CD4-positive, alpha-beta T cell treated with Interferon gamma for 1 hour (primary cell): ENCODE measurements around the gene FTO.

ENCODE experiments used
- DNase-seq: peaks from one replicate; pipeline ENCODE4 v3.0.0-alpha.2; 2020

Gene FTO

DNA sequence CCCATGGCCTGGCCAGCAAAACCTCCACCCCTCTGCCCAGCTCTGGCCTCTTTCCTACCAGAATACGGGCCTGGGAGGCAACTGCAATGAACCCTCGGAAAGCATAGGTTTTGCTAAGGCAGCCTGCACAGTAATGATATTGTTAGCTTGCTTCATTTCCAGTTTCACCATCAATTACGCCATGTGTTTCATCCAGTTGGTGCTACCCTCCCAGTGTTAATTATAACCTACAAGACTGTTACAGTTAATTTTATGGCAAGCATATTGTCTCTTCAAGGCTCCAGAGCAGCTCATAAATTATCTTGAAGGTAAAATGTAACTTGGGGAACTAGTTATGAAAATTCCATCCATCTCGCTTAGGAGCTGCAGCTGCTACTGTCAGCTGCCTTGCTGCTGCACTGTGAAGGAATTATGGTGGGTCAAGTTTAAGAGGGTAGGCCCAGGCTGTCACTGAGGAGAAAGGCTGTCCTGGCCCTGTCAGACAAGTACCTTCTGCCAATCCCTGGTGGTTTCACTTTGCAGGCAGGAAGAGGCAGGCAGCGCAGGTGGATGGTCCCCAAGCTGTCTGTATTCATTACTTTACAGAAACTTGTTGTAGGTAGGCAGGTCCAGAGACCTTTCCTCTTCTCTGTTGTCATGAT lies 242.9 kb downstream of the FTO start:
- DNase-seq: no peak

DNA sequence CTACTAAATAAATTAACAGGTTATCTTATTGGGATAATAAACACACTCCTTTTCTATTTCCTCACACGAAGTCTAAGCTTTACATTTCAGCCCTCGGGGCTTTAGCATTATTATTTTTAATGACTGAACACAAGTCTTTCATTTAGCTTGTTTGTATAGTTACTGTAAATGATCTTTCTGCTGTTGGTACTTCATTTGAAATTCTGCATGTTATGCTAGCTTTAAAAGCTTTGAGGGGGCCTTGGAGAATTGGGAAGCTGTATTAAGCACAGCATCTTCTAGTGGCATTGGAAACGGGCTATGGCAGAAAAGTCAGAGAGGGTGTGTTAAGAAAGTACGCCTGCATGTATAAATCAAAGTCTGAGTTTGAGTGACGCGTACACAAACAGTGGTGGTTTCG lies 243.7 kb downstream of the FTO start:
- no peak for DNase-seq

DNA sequence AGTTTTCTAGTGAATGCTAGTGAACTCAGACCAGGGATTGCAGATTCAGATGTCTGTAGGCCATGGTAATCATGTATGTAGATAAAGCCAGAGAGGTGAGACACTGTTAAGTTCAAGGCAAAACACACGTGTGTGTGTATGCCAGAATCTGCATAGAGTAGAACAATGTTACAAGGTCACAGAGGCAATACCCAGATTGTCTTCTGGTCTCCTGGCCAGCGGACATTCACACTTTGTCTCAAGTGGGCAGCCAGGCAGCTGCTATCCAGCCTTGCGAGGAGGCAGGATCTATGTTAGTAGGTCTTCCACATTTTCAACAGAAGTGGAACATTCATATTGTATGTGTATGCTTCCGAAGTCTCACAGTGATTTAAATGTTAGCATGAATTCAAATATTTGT lies 244.4 kb downstream of the FTO start:
- DNase-seq: no peak

DNA sequence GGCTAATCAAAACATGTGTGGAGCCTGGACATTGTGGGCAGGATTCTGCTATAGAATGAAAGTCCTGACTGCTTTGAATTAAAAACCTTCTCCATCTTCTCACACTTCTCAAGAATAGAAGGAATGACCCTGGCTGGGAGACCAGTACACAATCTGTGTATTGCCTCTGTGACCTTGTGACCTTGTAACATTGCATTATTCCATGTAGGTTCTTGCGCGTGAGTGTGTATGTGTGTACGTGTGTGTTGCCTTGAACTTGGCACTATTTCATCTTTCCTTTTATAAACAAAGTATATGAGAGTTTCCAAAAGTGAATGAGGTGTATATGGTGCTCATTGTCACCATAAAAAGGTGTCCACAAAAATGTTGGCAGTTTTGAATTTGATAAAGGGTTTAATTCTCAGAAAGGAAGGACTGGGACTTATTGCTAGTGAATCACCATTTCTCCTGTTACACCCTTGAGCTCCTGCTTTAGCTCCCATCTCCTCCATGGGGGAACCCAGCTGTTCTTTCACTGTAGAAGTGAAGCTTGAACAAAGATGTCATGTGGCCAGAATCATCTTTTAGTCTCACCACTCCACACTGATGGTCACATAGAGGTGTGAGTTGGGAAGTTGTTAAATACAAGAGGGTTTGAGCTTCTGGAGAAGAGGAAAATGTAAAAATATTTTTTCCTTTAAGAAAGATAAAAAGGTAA lies 244.9 kb downstream of the FTO start:
- no peak for DNase-seq

DNA sequence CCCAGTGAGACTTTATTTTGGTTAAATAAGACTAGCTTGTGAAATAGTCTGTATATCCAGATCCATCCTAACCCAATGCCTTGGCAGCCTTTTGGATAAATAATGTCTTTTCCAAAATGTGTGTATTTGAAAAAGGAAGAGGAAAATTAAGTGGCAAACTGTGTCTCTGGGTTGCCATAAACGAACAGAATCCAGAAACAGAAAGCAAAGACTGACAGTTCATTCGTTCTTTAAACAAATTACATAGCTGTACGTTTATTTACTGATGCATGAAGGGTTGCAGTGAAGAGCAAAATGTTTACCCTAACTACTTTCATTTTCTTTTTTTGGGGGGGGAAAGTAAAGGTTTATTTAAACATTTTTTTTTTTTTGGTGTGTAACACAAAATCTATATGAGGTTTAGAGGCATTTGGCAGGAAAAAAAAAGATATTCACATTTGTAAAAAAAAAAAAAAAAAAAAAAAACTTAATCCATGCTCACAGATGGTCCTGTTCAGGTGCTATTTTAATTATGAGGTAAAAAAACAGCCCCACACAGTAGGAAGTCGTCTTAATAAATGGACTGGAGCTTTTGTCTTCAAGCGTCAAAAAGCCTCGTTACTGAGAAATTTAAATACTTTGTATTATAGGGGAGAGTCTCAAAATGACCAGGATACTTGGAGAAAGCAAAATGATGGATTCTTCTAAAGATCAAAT lies 245.9 kb downstream of the FTO start:
- DNase-seq: no peak

DNA sequence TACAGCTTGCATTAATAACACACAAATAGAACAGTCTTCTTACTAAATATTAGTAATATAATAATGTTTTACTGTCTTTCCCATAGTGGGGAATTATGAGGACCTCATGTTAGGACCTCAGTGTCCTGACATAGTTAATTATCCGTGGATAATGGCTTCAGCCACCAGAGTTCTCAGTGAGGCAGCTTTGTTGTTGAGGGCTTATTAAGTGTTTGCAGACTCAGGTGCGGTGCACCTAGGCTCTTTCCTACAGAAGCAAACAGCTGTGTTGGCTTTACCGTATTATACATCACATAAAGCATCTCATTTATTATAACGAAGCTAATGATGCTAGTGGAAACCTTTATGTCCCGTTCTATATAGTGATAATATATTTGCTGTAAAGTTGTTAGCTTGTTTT lies 246.7 kb downstream of the FTO start:
- no peak for DNase-seq

DNA sequence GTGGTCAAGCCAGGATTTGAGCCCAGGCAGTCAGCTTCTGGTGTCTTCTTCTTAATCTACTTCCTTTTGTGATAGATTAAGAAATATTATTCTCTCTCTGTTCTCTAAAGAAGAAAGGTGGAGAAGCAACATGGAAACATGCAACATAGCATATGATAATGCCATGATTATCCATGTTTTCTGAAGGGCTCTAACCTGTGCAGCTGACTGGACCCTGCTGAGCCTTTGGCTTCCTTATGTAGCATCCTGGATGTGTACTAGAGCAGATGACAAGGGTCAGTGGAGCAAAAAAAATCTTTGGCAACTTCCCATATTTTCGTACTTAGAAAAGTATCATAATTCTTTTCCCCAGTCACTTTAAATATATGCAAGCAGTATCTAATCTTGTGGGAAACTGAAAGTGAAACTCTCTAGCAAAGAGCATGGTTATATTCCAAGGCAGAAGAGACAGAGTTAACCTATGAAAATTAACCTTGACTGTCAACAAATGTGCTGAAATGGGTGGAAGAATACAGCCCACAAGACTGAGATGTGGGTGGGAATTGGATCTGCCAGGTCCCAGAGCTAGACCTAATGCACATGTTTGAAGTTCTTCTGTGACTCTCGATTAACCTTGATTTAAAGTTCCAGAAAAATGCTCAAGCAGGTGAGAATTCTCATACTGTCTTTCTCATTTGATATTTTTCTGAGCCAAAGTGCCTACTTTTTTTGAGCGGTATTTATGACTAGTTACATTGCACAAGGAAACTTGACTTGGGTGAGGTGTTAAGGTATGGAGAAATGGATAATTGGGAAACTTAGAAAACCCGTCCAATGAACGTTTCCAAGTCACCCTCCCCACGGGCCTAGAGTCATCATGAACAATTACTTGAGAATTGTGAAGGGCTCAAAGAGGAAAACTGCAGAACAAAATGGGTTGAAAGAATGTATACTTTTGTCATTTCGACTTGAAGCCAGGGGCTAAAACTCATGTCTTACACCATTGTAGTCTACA lies 248.6 kb downstream of the FTO start:
- no peak for DNase-seq

DNA sequence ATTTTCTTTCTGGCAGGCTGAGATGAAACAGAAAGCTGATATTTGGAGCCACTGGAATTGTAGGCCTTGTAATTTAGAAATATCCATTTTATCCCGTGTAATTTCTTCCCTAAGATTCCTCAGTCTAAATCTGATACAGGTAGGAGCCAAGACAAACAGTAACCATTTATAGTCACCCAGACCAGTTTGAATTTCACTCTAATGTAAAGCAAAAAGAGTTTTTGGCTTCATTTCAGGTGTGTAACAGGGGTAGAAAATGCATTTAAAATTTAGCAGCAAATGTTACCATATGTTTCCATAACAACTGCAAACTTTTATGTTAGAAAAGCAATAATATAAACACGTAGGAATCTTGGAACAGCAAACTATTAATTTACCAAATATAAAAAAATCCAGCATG lies 249.4 kb downstream of the FTO start:
- no peak for DNase-seq

DNA sequence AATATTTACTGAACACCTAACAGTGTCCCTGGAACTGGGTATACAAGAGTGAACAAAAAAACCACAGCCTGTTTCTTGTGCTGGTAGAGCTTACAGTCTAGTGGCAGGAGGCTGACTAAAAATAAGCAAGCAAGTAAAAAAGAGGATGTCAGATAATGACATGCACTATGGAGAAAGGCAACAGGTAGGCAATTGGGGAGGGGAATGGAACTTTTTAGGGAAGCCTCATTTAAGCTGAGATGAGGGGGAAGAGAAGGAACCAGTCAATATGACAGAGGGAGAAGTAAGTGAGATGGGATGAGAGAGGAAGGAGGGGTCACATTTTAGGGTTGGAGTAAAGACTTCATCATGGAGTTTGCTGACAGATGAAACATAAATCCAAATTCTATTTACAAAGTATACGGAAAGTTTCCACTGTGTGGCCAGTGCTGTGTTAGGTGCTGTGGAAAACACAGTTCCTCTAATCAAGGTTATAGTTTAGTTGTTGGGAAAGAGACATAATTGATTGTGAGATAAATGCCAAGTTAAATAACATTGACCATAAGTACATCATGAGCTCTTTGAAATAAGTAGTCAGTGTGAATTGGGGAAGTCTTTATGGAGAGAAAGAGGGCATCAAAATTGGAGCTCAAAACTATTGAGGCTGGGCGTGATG lies 251.4 kb downstream of the FTO start:
- DNase-seq: no peak

DNA sequence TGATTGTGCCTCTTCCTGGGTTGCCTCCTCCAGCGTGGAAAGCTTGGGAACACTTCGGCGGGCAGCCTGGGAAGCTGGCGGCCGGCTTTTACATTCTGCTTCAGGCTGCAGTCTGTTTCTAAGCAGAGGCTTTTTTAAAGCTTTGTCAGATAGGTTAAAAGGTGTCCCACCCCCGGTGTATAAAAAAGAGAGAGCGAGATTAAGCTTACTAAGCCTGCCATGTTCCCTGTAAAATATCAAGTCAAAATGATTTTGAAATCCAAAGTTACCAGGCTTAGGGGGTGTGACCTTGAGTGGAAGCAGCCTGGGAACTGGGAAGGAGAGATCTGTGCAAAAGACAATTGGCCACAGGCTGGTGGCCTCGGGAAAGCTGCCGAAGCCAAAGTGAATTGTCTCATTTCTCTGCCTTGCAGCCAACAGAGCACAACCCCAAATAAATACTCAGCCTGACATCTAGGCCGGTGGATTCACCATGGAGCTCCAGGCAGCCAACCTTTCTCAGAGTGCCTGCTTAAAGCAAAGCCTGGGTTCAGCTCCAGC lies 254.5 kb downstream of the FTO start:
- no peak for DNase-seq

DNA sequence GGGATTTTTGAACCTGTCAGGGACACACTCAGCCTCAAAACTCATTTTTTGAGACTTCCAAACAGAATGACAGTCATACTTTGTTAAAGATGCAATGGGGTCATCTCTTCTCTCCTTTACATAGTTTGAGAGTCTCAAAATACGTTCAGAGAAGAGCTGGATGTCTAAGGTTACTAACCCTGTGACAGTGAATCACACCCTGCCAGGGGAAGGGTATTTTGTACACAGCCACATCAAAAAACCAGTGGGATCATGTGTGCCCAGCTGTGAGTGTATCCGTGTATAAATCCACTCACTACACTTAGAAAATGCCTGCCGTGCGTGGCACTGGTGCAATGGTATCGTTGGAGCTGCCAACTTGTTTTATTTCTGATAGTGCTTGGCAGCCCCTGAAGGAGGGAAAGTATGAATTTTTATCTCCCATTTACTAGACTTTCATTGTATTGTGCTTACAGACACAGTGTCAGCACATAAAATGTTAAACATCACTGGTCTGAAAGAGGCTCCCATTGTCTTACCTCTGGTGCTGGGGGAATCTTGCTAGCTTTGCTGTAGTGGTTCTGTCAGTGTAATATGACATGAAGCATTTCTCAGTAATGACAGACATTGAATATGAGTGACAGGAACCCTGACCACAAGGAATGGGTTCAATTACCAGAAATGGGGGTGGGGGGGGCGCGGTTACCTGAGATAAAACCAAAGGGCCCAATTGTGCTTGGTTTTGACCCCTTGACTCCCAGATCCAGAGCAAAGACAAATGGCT lies 256.3 kb downstream of the FTO start:
- DNase-seq: no peak

DNA sequence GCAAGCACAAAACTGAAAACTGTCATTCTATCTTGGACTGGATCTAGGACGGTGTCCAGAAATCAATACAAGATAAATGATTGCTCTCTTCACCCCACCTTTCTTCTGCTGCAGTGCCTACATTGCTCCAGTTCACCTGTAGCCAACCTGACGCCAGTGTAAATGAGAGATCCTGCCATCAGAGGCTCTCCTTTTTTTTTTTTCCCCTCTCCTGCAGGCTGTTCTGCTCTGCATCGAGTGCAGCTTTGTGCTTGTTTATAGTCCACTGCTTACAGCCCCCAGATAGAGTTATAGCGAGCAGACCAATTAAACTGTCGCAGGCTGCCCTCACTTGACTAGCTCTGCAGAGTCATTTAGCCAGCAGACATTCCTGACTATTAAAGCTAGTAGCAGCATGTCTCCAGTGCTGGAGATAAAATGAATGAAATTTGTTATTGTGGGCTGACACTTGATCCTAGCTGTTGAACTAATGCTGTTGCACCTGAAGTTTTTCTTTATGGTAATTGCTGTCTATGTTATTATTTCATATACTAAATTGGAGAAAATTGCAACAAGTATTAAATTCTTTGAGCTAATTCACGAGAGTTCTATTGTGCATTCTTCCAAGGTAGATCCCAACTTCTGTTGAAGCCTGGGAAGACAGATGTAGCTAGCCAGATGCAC lies 257.1 kb downstream of the FTO start:
- no peak for DNase-seq

DNA sequence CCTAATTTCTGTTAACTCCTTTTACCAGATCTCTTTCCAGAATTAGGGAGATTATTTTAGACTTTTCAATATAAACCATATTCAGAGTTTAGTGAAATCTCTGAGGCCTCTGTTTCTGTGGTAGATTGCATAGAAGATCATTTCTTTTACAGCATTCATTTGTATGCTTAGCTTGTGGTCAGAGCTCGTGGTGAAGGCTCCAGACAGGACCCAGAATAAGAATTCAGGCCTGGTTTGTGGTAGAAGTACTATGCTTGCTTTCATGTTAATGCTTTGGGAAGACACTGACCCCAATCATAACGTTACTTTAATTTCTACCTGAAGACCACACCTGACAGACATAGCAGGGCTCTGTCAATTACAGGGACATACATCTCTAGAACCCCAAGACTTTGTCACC lies 258.1 kb downstream of the FTO start:
- no peak for DNase-seq

DNA sequence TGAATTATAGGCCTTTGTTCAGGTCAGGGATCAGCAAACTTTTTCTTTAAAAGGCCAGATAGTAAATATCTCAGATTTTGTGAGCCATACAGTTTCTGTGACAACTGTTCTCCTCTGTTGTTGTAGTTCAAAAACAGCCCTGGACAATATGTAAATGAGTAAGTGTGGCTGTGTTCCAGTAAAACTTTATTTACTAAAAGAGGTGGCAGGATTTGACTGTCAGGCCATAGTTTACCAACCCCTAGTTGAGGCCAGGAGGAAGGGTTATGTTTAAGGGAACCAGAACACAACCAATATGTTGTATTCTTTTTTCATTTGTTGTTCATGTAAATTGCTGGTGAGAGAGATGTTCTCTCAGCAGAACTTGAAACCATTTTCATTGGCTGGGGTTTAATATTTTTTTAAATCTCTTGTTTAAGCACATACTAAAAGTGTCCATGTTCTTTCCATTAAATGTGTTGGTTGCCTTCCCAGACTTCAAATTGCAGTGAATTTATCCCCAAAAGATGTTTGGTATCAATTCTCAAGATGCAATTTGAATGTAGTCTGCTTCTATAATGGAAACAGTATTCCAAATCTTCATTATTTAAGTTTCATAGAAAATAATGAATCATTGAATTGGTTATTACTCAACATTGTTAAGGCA lies 260.3 kb downstream of the FTO start:
- DNase-seq: no peak

DNA sequence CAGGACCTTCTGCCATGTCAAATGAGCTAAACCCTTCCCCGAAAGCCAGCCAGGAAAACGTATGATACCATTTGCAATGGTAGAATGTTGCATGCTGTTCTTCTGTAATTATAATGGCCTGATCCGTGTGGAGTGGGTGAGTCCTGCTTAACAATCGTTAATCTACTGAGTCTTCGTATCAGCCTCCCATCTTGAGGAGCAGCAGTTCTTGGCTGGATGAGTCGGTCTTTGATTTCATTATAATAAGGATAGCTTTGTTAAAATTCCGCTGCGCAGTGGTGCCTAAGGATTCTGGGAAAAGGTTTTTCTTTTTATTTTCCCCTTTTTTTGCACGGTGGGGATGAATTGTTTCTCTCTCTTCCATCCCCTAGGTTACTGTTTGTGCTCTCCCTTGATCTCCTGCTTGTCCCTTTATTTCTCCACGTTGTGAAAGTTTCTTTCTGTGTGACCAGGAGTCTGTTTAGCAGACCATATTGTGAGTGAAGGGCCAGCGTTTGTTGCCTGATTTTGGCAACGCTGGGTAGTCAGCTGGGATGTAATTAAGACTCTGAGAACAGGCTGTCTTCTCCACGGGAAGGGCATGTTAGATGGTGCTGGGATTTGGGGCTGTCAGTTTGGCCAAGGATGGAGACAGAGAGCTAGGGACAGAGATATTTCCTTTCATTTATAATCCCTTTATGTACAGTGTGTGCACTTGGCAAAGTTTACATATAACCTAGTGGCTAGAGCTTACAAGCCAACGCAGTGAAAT lies 263.0 kb downstream of the FTO start:
- no peak for DNase-seq

DNA sequence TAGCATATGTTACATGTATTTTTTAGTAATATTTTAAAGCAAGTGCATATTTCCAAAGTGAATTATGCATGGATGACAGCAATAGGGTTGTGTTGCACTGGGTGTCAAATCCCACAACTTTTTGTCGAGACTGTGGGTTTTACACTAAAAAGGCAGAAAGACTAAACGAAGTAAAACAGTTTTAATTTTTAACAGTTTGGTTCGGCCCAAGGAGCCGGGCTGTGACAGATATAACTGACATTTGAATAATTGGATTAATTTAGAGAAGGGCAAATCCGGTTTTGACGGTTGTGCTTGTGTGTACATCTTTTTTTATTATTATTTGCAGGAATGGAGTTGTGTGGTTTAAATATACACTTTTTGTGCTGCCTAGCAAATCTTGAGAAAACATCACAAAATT lies 263.6 kb downstream of the FTO start:
- no peak for DNase-seq

DNA sequence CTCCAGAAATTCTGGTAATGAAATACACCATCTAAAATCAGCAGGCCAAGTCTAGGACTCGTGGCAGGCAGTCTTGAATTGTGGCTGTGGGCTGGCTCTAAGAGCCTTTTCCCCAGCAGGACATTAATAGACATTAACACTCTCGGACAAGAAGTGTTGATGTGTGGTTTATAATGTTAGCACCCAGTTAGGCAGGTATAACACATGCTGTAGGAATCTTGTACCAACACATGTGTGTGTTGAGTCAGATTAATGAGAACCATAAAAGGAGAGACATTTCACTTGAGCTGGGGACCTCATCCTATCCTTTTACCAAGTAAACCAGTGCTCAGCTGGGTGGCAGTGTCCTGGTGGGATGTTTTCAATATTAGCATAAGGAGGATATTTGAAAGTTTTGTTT lies 264.5 kb downstream of the FTO start:
- no peak for DNase-seq

DNA sequence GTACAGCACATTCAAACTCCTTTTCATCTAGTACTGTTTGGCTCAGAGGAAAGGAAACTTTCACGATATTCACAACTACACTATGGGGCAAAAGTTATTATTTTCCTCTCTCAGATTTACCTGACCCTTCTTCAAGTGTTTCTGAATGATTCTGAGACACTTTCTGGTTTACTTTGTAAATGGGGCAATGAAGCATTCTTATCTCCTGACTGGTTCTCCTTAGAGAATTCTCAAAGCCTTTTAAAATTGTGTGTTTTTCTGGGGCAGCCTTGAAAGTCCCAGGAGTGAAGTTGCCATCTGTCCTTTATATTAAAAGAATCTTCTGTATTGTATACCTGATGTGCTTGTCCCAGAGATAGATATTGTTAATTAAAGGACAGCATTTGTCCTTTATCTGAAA lies 264.9 kb downstream of the FTO start:
- DNase-seq: no peak

DNA sequence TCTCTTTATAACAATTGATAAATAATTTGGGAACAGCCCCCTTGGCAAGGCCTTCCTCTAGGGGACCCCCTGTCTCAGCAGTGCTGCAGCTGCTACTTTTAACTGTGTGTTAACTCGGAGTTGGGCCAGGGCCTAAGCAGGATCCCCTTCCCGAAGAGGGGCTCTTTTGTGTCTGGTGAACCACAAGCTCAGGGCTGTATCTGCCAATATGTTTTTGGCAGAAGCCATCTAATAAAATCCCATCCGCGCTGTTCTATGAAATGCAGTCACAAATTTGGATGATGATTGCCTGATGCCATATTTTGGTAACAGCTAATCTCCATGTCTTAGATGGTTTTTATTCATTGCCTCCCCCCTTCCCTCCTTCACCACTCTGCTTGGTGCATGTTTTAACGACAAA lies 267.7 kb downstream of the FTO start:
- no peak for DNase-seq

DNA sequence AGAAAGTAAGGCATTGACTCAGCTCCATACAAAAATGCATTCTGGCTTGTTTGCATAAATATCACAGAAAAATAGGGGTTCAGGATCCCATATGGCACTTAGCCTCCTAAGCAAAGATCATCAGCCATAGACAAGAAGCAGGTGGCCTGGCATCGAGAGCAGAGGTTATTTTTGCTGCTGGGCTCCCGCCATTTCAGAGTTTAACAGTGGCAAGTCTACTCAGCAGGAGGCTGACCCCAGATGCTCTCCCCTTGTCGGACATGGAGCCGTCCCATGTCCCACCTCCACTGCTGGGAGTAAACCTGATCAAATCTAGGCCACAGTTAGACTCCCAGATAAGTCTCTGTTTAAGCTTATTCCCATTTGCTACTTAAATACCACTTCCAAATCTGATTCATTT lies 269.1 kb downstream of the FTO start:
- DNase-seq: no peak
